WERI-Rb-1 (cell line): Measurements from ENCODE around the gene KCNT1.

ENCODE experiments used
- DNase-seq: peaks from one replicate; pipeline ENCODE4 v3.0.0-alpha.2; 2020
- H3K27ac ChIP-seq: fragments of 250-450 bp; sonication (Bioruptor Pico); 2 replicates; pipeline ENCODE4 v1.5.1; 2020; ENCODE audit warnings: mild to moderate bottlenecking, moderate library complexity
- H3K27me3 ChIP-seq: fragments of 250-450 bp; sonication (Bioruptor Pico); 2 replicates; pipeline ENCODE4 v1.5.1; 2021; ENCODE audit warnings: mild to moderate bottlenecking, low read depth, moderate library complexity; ENCODE audit not compliant: insufficient read depth, severe bottlenecking
- H3K36me3 ChIP-seq: fragments of 250-450 bp; sonication (Bioruptor Pico); 2 replicates; pipeline ENCODE4 v1.5.1; 2020; ENCODE audit warnings: mild to moderate bottlenecking, moderate library complexity
- H3K4me3 ChIP-seq: 2 replicates; pipeline ENCODE4 v1.5.1; 2011; ENCODE audit warnings: low read depth, mild to moderate bottlenecking, control low read depth, low read length
- H3K9me3 ChIP-seq: fragments of 250-450 bp; sonication (Bioruptor Pico); 2 replicates; pipeline ENCODE4 v1.5.1; 2021; ENCODE audit warnings: mild to moderate bottlenecking, moderate library complexity; ENCODE audit not compliant: severe bottlenecking
- CTCF ChIP-seq: IDR thresholded peaks from 2 replicates; pipeline ENCODE4 v1.5.1; 2011; ENCODE audit warnings: low read depth, mild to moderate bottlenecking, control low read depth, inconsistent platforms, low read length

Gene KCNT1

DNA sequence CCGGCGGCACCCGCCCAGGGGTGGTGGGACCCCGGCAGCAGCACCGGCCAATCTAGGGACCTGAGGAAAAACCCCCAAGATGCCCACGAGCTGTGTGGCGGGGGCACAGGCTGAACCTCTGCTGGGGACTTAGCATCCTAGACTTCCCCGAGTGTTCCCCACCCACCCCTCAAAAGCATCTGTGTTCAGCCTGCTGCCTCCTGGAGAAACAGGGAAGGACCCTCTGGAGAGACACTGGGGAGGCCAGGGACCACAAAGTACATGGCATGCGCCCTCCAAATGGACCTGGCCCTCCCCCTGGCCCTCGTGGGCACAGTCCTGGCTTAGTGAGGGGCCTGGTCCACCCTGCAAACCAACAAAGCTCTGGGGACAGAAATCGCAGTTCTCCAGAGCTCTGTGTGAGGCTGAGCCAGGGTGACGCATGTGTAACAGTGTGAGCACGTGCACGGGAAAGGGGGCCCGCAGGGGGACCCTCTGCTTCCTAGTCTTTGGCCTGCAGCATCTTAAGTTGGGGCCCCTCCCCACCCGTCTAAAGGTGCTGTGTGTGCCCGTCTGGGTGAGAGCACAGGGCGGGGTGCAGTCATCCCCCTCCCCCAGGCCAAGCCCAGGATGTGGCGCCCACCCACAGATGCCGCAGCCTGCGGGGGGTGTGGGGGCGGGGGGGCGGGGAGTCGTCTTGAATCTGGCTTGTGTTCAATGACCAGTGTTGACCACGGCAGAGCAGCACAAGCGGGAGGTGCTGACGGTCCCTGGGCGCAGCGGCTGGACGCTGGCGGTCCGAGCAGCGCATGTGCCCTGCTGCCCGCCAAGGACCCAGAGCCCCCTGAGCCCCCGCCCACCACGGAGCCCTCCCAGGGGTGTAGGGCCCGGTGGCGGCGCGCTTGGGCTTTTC is 672 bp upstream of the KCNT1 start:
- H3K27me3 ChIP-seq: no peaks in the 10 kb centered on the region

DNA sequence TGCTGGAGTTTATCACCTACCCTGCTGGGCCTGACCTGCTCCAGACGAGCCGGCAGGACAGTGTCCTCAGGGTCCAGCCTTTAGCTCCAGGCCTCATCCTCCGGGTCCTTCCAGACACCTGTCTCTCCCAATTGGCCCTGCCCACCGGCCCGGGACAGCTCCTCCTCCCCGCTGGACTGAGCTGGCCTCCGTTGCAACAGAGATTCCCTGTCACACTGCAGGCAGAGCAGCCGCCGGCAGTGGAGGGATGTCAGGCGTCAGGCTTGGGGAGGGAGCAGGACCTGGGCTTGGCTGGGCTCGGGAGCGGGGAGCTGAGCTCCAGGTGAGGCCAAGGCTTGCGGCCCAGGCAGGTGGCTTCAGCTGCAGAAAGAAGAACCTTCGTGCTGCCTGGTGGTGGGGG is 1.7 kb downstream of the KCNT1 start:
- no peak for TF ChIP-seq CTCF
- no peak overlapping the region for H3K4me3 ChIP-seq
- no peak for DNase-seq
- no peaks in the 10 kb centered on the region for H3K36me3 ChIP-seq
- H3K27me3 ChIP-seq: no peaks in the 10 kb centered on the region
- H3K27ac ChIP-seq: no peak overlapping the region
- no peaks in the 10 kb centered on the region for H3K9me3 ChIP-seq

More for the DNA sequence above, 672 bp upstream of the KCNT1 start:
- no peak for TF ChIP-seq CTCF
- peak; percentile 30 for DNase-seq
- peak overlapping the region; percentile 44 for H3K4me3 ChIP-seq
- no peaks in the 10 kb centered on the region for H3K9me3 ChIP-seq
- 0 out of 2 replicates have a peak overlapping the region, but pooled peaks have one; percentile 50 for H3K27ac ChIP-seq
- no peaks in the 10 kb centered on the region for H3K36me3 ChIP-seq

GRCh38 chr9:135704483-135704882 is 2.5 kb downstream of the KCNT1 start:
- TF ChIP-seq CTCF: no peak
- Histone ChIP-seq H3K36me3 (no peaks in the 10 kb centered on the region), H3K27ac (no peak overlapping the region), H3K4me3 (no peak overlapping the region), H3K9me3 (no peaks in the 10 kb centered on the region), H3K27me3 (no peaks in the 10 kb centered on the region)
- no peak for DNase-seq

DNA sequence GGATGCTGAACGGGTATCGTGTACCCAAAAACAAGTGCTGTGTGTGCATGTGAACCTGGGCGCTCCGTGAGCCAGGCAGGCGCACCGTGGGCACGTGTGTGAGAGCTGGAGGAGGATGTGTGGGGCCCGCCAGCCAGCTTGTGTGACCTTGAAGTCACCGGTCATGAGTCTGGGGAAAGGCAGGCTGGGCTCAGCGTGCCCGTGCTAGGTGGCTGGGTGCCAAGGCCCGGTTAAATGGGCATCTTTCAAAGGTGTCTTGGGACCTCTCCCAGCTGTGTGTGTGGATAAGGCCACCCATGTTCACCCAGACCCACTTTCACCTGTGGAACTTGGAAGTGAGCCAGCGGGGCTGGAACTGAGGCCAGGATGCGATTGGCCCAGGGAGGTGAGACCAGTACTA is 3.4 kb downstream of the KCNT1 start:
- TF ChIP-seq CTCF: no peak
- Histone ChIP-seq H3K27me3 (no peaks in the 10 kb centered on the region), H3K27ac (no peak overlapping the region), H3K36me3 (no peaks in the 10 kb centered on the region), H3K4me3 (no peak overlapping the region), H3K9me3 (no peaks in the 10 kb centered on the region)
- DNase-seq: no peak

GRCh38 chr9:135706288-135706687 is 4.3 kb downstream of the KCNT1 start:
- no peaks in the 10 kb centered on the region for H3K27me3 ChIP-seq
- no peak for DNase-seq
- no peak for TF ChIP-seq CTCF
- H3K4me3 ChIP-seq: no peak overlapping the region
- no peaks in the 10 kb centered on the region for H3K9me3 ChIP-seq
- H3K36me3 ChIP-seq: no peaks in the 10 kb centered on the region
- no peak overlapping the region for H3K27ac ChIP-seq
